ENCODE data around the gene IRF7.
A peak's percentile ranks its signal among the peaks of the same experiment; 100 is the strongest.

IRF7 gene

GRCh38 chr11:638631-639331 is 23.0 kb upstream of the IRF7 start:
- in situ Hi-C loops (cut with HindIII; ENCODE audit: low pct_ligation_motif_present, low sequenced_read_pairs) = no loop called here
- Histone ChIP-seq H3K36me3 (replicated peaks) (no peaks in the 10 kb centered on the region), H3K27ac (peak overlapping the region; percentile 19), H3K27me3 (replicated peaks) (peaks cover 33% of the 10 kb centered on the region), H3K4me3 (ENCODE audit: low read depth, low read length) (no peak overlapping the region)
- peak; percentile 24 for DNase-seq
- no peak for TF ChIP-seq CTCF (IDR thresholded peaks at IDR 0.05; ENCODE audit: low read depth, low read length, missing control alignments)

DNA sequence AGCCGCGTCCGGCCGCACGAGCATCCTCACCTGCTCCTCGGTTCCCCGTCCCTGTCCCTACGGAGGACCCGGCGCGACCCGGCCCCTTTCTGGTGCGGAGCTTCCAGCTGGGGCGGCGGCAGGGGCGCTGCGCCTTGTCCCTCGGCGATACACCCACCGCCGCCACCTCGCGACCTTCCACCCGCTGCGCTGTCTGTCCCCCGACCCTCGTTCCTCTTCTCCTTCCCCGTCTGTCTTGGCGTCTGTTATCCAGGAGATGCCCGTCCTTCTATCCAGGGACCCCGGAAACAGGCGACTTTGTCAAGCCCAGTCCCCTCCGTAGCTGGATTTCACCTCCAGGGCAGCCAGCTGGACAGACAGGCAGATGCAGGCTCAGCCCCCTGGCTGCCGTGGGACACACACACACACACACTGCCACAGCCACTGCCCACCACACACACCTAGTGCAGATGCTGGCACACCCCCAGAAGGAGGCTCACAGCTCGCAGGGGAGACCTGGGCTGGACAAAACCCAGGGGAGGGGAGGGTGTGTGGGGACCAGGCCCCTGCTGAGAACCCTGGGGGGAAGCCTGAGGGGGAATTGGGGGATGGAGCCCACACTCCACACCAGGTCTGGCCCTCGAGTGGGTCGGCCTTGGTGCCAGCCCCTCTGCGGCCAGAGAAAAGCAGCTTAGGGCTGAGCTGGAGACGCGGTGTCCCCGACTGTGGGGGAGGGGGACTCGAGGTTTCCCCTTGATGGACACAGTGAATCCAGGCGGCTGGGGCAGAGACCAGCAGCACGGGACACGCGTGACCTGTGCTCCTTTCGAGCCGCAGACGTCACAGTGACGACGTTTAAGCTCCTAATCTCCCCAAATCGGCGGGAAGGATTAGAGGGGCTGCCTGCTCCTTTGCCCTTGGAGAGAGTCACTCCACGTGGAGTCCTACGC is 22.1 kb upstream of the IRF7 start:
- in situ Hi-C loops (cut with HindIII; ENCODE audit: low pct_ligation_motif_present, low sequenced_read_pairs) = no loop called here
- no peak for TF ChIP-seq CTCF (IDR thresholded peaks at IDR 0.05; ENCODE audit: low read depth, low read length, missing control alignments)
- H3K27ac ChIP-seq = no peak overlapping the region
- H3K36me3 ChIP-seq (replicated peaks) = no peaks in the 10 kb centered on the region
- H3K27me3 ChIP-seq (replicated peaks) = peaks cover 33% of the 10 kb centered on the region
- DNase-seq = no peak
- no peak overlapping the region for H3K4me3 ChIP-seq (ENCODE audit: low read depth, low read length)

- TF ChIP-seq CTCF (IDR thresholded peaks at IDR 0.05; ENCODE audit: low read depth, low read length, missing control alignments) = no peak
- no peaks in the 10 kb centered on the region for H3K36me3 ChIP-seq (replicated peaks)
- in situ Hi-C loops (cut with HindIII; ENCODE audit: low pct_ligation_motif_present, low sequenced_read_pairs) = no loop called here
- no peak overlapping the region for H3K4me3 ChIP-seq (ENCODE audit: low read depth, low read length)
- H3K27ac ChIP-seq = no peak overlapping the region
- no peak for DNase-seq
- peaks cover 33% of the 10 kb centered on the region for H3K27me3 ChIP-seq (replicated peaks)
Observed at GRCh38 chr11:637333-637592, 21.5 kb upstream of the IRF7 start.

DNA sequence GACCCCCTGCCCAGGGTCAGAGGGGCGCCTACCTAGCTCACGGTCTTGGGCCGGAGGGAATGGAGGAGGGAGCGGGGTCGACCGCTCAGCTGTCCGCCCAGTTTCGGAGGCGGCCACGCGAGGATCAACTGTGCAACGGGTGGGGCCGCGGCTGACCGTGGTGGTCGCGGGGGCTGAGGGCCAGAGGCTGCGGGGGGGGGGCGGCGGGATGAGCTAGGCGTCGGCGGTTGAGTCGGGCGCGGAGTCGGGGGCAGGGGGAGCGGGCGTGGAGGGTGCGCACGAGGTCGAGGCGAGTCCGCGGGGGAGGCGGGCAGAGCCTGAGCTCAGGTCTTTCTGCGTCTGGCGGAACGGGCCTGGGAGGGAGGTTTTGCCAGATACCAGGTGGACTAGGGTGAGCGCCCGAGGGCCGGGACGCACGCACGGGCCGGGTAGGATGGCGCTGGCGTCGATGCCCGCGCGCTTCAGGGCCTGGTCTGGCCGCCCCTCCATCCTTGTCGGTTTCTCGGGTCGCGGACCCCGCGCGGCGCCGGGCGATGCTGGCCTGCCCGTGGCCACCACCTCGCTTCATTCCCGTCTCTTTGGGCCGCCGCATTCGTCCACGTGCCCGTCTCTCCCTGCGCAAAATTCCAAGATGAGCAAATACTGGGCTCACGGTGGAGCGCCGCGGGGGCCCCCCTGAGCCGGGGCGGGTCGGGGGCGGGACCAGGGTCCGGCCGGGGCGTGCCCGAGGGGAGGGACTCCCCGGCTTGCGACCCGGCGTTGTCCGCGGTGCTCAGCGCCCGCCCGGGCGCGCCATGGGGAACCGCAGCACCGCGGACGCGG is 21.0 kb upstream of the IRF7 start, which contains the start of gene DRD4:
Gene DRD4 (plus strand): TSS at position 759 of the 822 bp plus-strand sequence. CDS start 36 bp downstream, at position 795.
- in situ Hi-C loops (cut with HindIII; ENCODE audit: low pct_ligation_motif_present, low sequenced_read_pairs) = no loop called here
- no peak for TF ChIP-seq CTCF (IDR thresholded peaks at IDR 0.05; ENCODE audit: low read depth, low read length, missing control alignments)
- Histone ChIP-seq H3K36me3 (replicated peaks) (no peaks in the 10 kb centered on the region), H3K4me3 (ENCODE audit: low read depth, low read length) (no peak within 1 kb of the TSS), H3K27me3 (replicated peaks) (peaks cover 33% of the 10 kb centered on the region), H3K27ac (no peak within 1 kb of the TSS)
- DNase-seq = no peak

DNA sequence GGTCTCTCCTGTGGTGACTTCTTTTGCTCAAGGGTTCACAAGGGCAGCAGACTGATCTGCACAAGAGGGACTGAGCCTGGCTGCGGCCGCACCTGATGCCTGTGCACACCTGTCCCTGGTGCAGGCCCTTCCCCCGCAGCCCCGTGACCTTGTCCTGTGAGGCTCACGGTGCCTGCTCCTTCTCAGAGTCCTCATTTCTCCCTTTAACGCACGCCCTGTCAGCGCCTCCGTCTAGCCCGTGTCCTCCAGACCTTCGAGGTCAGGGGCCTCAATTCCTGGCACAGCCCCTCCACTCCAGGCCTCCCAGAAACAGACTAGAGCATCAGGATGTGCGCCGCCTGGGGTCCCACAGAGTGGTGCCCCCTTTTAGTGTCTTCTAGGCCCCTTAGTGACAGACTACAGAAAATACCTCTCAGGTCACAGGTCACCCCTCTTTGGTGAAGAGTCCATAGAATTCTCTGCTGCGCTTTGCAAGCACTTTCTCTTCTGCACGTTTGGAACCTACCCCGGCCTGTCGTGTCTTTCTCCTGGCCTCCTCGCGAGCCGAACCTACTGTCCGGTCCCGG is 20.3 kb upstream of the IRF7 start:
- in situ Hi-C loops (cut with HindIII; ENCODE audit: low pct_ligation_motif_present, low sequenced_read_pairs) = no loop called here
- DNase-seq = no peak
- H3K4me3 ChIP-seq (ENCODE audit: low read depth, low read length) = no peak overlapping the region
- H3K27me3 ChIP-seq (replicated peaks) = peaks cover 33% of the 10 kb centered on the region
- H3K27ac ChIP-seq = no peak overlapping the region
- no peak for TF ChIP-seq CTCF (IDR thresholded peaks at IDR 0.05; ENCODE audit: low read depth, low read length, missing control alignments)
- no peaks in the 10 kb centered on the region for H3K36me3 ChIP-seq (replicated peaks)

All from brain microvascular endothelial cell (primary cell).